Activated effector memory CD4-positive, alpha-beta T cell treated with anti-CD3 and anti-CD28 coated beads, Interleukin-2, amount 50 U/mL, for 16 hours (primary cell): ENCODE data around the gene LHFPL4.
A peak's percentile ranks its signal among the peaks of the same experiment; 100 is the strongest.
"Not testable (repeated sequence)": the region's sequence is repeated elsewhere in the genome, so short reads cannot be mapped to it uniquely, and the experiment has no call there.

Source experiments
- DNase-seq: peaks from one replicate; pipeline ENCODE4 v3.0.0-alpha.2; 2020

The LHFPL4 gene

GRCh38 chr3:9534429-9534828, 19.2 kb downstream of the LHFPL4 start:
- no peak for DNase-seq

GRCh38 chr3:9525078-9525477, 28.5 kb downstream of the LHFPL4 start:
- DNase-seq = no peak

GRCh38 chr3:9514956-9515355, 38.7 kb downstream of the LHFPL4 start:
- no peak for DNase-seq

GRCh38 chr3:9514306-9514705, 39.3 kb downstream of the LHFPL4 start:
- no peak for DNase-seq

GRCh38 chr3:9512456-9513045, 41.1 kb downstream of the LHFPL4 start:
- DNase-seq = no peak

- no peak for DNase-seq
These were observed 44.8 kb downstream of the LHFPL4 start for GRCh38 chr3:9508781-9509180.

GRCh38 chr3:9507586-9508578, 45.7 kb downstream of the LHFPL4 start:
- DNase-seq = no peak

- DNase-seq = peak; percentile 89
These were observed 50.3 kb downstream of the LHFPL4 start for GRCh38 chr3:9503283-9503682.

- DNase-seq = no peak
These were observed 52.4 kb downstream of the LHFPL4 start for GRCh38 chr3:9501226-9501625.

GRCh38 chr3:9500108-9501050, 53.2 kb downstream of the LHFPL4 start:
- peak; percentile 85 for DNase-seq

GRCh38 chr3:9499455-9500107, 54.0 kb downstream of the LHFPL4 start:
- no peak for DNase-seq

- DNase-seq = no peak
These were observed 54.8 kb downstream of the LHFPL4 start for GRCh38 chr3:9498781-9499180.

GRCh38 chr3:9497821-9498565, 55.6 kb downstream of the LHFPL4 start:
- DNase-seq = no peak

- DNase-seq = no peak
These were observed 56.7 kb downstream of the LHFPL4 start for GRCh38 chr3:9496893-9497292.

GRCh38 chr3:9494036-9494435, 59.6 kb downstream of the LHFPL4 start:
- DNase-seq = not testable (repeated sequence)

GRCh38 chr3:9491506-9491905, 62.1 kb downstream of the LHFPL4 start:
- no peak for DNase-seq

- no peak for DNase-seq
These were observed 68.4 kb downstream of the LHFPL4 start for GRCh38 chr3:9485248-9485647.

- no peak for DNase-seq
These were observed 73.4 kb downstream of the LHFPL4 start for GRCh38 chr3:9480265-9480664.

GRCh38 chr3:9476935-9477334, 76.7 kb downstream of the LHFPL4 start:
- DNase-seq = no peak

GRCh38 chr3:9474482-9474881, 79.1 kb downstream of the LHFPL4 start:
- DNase-seq = no peak

- no peak for DNase-seq
These were observed 80.0 kb downstream of the LHFPL4 start for GRCh38 chr3:9473496-9474065.
